RPMI7951 (cell line): Measurements from ENCODE around the gene GYPC. TPM values are rescaled to one million over a fixed set of nuclear protein-coding genes. Genes with fewer than 3 reads are reported as not detected.
A peak's percentile ranks its signal among the peaks of the same experiment; 100 is the strongest.
"Not testable (repeated sequence)": the region's sequence is repeated elsewhere in the genome, so short reads cannot be mapped to it uniquely, and the experiment has no call there.

Experiments
- DNase-seq: peaks from one replicate; pipeline ENCODE4 v3.0.0-alpha.2; 2012; ENCODE audit warnings: low read depth
- total RNA-seq: library from RNA; depleted of rRNA; stranded (reverse); fragments of >200 nt; shearing (Covaris generic); gene quantifications from 2 replicates; pipeline ENCODE4 v1.2.3, GENCODE V29; 2014

Gene GYPC
- total RNA-seq, 1 experiment from 2014 or later, result 192 TPM

GRCh38 chr2:126668254-126668653 is 12.3 kb downstream of the GYPC start:
- no peak for DNase-seq

GRCh38 chr2:126669772-126670171 is 13.8 kb downstream of the GYPC start:
- peak; percentile 18 for DNase-seq

- no peak for DNase-seq
These were observed 15.5 kb downstream of the GYPC start for GRCh38 chr2:126671488-126671887.

GRCh38 chr2:126672980-126673605 is 17.1 kb downstream of the GYPC start:
- no peak for DNase-seq

GRCh38 chr2:126674075-126674744 is 18.3 kb downstream of the GYPC start:
- no peak for DNase-seq

GRCh38 chr2:126675637-126676036 is 19.7 kb downstream of the GYPC start:
- no peak for DNase-seq

- DNase-seq, result no peak
These were observed 20.5 kb downstream of the GYPC start for GRCh38 chr2:126676221-126677175.

- no peak for DNase-seq
These were observed 21.2 kb downstream of the GYPC start for GRCh38 chr2:126677176-126677538.

- no peak for DNase-seq
These were observed 22.5 kb downstream of the GYPC start for GRCh38 chr2:126678269-126679065.

GRCh38 chr2:126679094-126679713 is 23.2 kb downstream of the GYPC start:
- DNase-seq, result no peak

- DNase-seq, result no peak
These were observed 25.5 kb downstream of the GYPC start for GRCh38 chr2:126681505-126681904.

GRCh38 chr2:126685629-126686028 is 29.7 kb downstream of the GYPC start:
- DNase-seq, result no peak

GRCh38 chr2:126686286-126686685 is 30.3 kb downstream of the GYPC start:
- no peak for DNase-seq

GRCh38 chr2:126686841-126687485 is 31.0 kb downstream of the GYPC start:
- DNase-seq, result no peak

GRCh38 chr2:126687503-126687902 is 31.5 kb downstream of the GYPC start:
- DNase-seq, result no peak

GRCh38 chr2:126688594-126688993 is 32.6 kb downstream of the GYPC start:
- not testable (repeated sequence) for DNase-seq

GRCh38 chr2:126692241-126692640 is 36.3 kb downstream of the GYPC start:
- not testable (repeated sequence) for DNase-seq

- not testable (repeated sequence) for DNase-seq
These were observed 37.1 kb downstream of the GYPC start for GRCh38 chr2:126692934-126693592.

- no peak for DNase-seq
These were observed 40.9 kb downstream of the GYPC start for GRCh38 chr2:126696644-126697520.
